Gastroesophageal sphincter (tissue), 3 donors: ENCODE measurements around the gene PABPN1L.

Experiments used
- CTCF ChIP-seq, 4 experiments: fragments of 200-600 bp in 2 of 4; fragments of 450-650 bp in 2 of 4; sonication (generic) in 1 of 4; IDR thresholded peaks; one replicate each; pipeline ENCODE4 v1.5.1; 2017 to 2019; ENCODE audit warnings: antibody characterized with exemption in 4 of 4, mild to moderate bottlenecking in 2 of 4, moderate library complexity in 2 of 4
- POLR2A ChIP-seq, 2 donors: fragments of 450-650 bp; IDR thresholded peaks; one replicate each; pipeline ENCODE4 v1.6.1; 2017; ENCODE audit warnings: antibody characterized with exemption in 2 of 2, mild to moderate bottlenecking in 2 of 2, moderate library complexity in 1 of 2

- no peak for TF ChIP-seq CTCF (IDR thresholded peaks at IDR 0.05)
- TF ChIP-seq POLR2A (IDR thresholded peaks at IDR 0.05) = no peak
Observed at GRCh38 chr16:88911136-88911945, 44.9 kb upstream of the PABPN1L start.
